Measurements from ENCODE around the gene TRIM26. TPM values are rescaled to one million over a fixed set of nuclear protein-coding genes. Genes with fewer than 3 reads are reported as not detected.

TRIM26 gene
- total and polyA plus RNA-seq, 2 of the 8 experiments (the other 6 are each of a cell fraction or from before 2014, with no cell fraction given), result 21.5 to 32.3 TPM

DNA sequence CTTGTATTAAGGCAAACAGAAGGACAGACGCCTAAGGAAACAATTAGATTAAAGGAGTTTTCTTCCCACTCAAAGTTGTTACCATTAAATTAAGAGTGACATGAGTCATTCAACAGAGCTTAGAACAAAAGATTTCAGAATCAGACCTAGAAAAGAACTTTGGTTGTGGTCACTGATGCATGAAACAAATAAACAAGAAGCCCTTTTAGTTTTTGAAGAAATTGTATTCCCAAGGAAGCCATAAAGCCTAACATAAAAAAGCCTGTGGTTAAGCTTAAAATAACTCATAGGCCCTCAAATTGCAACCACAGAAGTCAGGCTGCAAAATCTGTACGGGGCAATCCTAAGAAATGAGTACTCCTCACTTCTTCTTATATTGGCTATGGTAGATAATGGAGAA, 17.9 kb upstream of the TRIM26 start (continued):
- no peak for TF ChIP-seq YY1 (IDR thresholded peaks at IDR 0.05; ENCODE audit: low read depth, low read length)
